Transverse colon (tissue), 4 donors: Measurements from ENCODE around the gene PGM1. TPM values are rescaled to one million over a fixed set of nuclear protein-coding genes. Genes with fewer than 3 reads are reported as not detected.
A peak's percentile ranks its signal among the peaks of the same experiment; 100 is the strongest.

Source experiments
- DNase-seq: peaks from one replicate; pipeline ENCODE4 v3.0.0-alpha.2; 2019
- H3K27ac ChIP-seq, 4 donors: fragments of 200-600 bp; sonication (generic); 2 replicates each; pipeline ENCODE4 v1.5.1; 2016 to 2018; ENCODE audit warnings: inconsistent platforms in 4 of 4
- H3K27me3 ChIP-seq: fragments of 200-600 bp; sonication (generic); 2 replicates; pipeline ENCODE4 v1.5.1; 2017; ENCODE audit warnings: inconsistent platforms
- H3K36me3 ChIP-seq, 4 donors: fragments of 200-600 bp; sonication (generic); 2 replicates each; pipeline ENCODE4 v1.5.1; 2017 to 2019; ENCODE audit warnings: inconsistent platforms in 4 of 4
- H3K4me1 ChIP-seq, 4 donors: fragments of 200-600 bp; sonication (generic); 2 replicates each; pipeline ENCODE4 v1.5.1; 2017 to 2020; ENCODE audit warnings: inconsistent platforms in 4 of 4
- H3K4me3 ChIP-seq, 4 donors: fragments of 200-600 bp; sonication (generic); 1 replicate in 1 of 4; 2 replicates in 3 of 4; pipeline versions ENCODE4 v1.5.1 to v1.6.1; 2017 to 2019; ENCODE audit warnings: inconsistent platforms in 4 of 4
- H3K9me3 ChIP-seq, 2 donors: fragments of 200-600 bp; sonication (generic); 2 replicates each; pipeline ENCODE4 v1.5.1; 2017 to 2019; ENCODE audit warnings: inconsistent platforms in 2 of 2
- CTCF ChIP-seq, 5 experiments: fragments of 200-600 bp in 3 of 5; fragments of 450-650 bp in 2 of 5; sonication (generic) in 3 of 5; IDR thresholded peaks; 1 replicate in 2 of 5; 2 replicates in 3 of 5; pipeline ENCODE4 v1.5.1; 2016 to 2017; ENCODE audit warnings: antibody characterized with exemption in 5 of 5, inconsistent platforms in 3 of 5, mild to moderate bottlenecking in 2 of 5, moderate library complexity in 1 of 5
- EP300 ChIP-seq: sonication (generic); formaldehyde crosslinking; IDR thresholded peaks from one replicate; pipeline ENCODE4 v1.6.1; 2017; ENCODE audit warnings: antibody characterized with exemption, low read depth
- POLR2A ChIP-seq: fragments of 450-650 bp; IDR thresholded peaks from one replicate; pipeline ENCODE4 v1.6.1; 2016; ENCODE audit warnings: antibody characterized with exemption, mild to moderate bottlenecking, moderate library complexity
- POLR2AphosphoS5 ChIP-seq, 3 donors: sonication (generic); formaldehyde crosslinking; IDR thresholded peaks; one replicate each; pipeline ENCODE4 v1.6.1; 2016; ENCODE audit warnings: antibody characterized with exemption in 3 of 3
- WGBS, 2 donors: methylation state at CpG; one replicate each; pipeline ENCODE4 v1.1.5; 2018; ENCODE audit warnings: low coverage in 1 of 2; 5-methylcytosine and 5-hydroxymethylcytosine counted together
- in situ Hi-C, 4 donors: fragments of 200-750 bp; cut with MboI; loops; one replicate each; pipeline versions ENCODE4 v1.15.0 to v1.15.1; 2017; ENCODE audit warnings: low sequenced_read_pairs in 3 of 4, low pct_ligation_motif_present in 1 of 4, low pct_unique_long_range_greater_than_20kb in 1 of 4
- intact Hi-C: fragments of 100-400 bp; cut with DNase I; formaldehyde crosslinking; loops from one replicate; pipeline ENCODE4 v1.15.1; 2023; ENCODE audit warnings: low total_unique reads
- total RNA-seq, 4 donors: library from RNA; depleted of rRNA; stranded (reverse); fragments of >200 nt; gene quantifications; one replicate each; pipeline ENCODE4 v1.1.0, GENCODE V29; 2016

PGM1 gene
- total RNA-seq, 4 donors from 2014 or later: 45.0 to 144 (median 103) TPM

GRCh38 chr1:63619558-63619957 is 26.3 kb downstream of the PGM1 start:
- no peak for DNase-seq
- 94 to 95% methylated on average over 4 of the region's 4 CpGs for WGBS, 2 donors
- Histone ChIP-seq H3K27me3 (no peaks in the 10 kb centered on the region), H3K27ac (no peak overlapping the region), H3K4me1 (peaks cover 0 to 9% (median 2%) of the 10 kb centered on the region in 4 donors), H3K4me3 (no peak overlapping the region), H3K9me3 (no peaks in the 10 kb centered on the region), H3K36me3 (no peaks in the 10 kb centered on the region)
- intact Hi-C loops (loop anchor here (5.0 kb wide), 1 partner anchor 628 kb away; no protein-coding TSS in a partner anchor), in situ Hi-C loops (loop anchor here in 3 of 4 donors (5.0 to 25.0 kb wide), 5 partner anchors 515 to 625 kb away; no protein-coding TSS in a partner anchor)
- no peak for TF ChIP-seq EP300
- TF ChIP-seq POLR2A: no peak
- no peak for TF ChIP-seq POLR2AphosphoS5 (IDR thresholded peaks at IDR 0.05)
- no peak for TF ChIP-seq CTCF (IDR thresholded peaks at IDR 0.05)

- Histone ChIP-seq H3K9me3 (no peaks in the 10 kb centered on the region), H3K36me3 (no peaks in the 10 kb centered on the region), H3K4me1 (peaks cover 0 to 9% (median 2%) of the 10 kb centered on the region in 4 donors), H3K4me3 (no peak overlapping the region), H3K27me3 (no peaks in the 10 kb centered on the region), H3K27ac (peak overlapping the region in 3 of 4 donors; percentile 10 to 52 (median 17))
- no peak for DNase-seq
- intact Hi-C loops (no loop called here), in situ Hi-C loops (loop anchor here in 1 of 4 donors (25.0 kb wide), 1 partner anchor 617 kb away; no protein-coding TSS in a partner anchor)
- 91 to 93% methylated on average over 4 to 5 of the region's 5 CpGs for WGBS, 2 donors
- no peak for TF ChIP-seq EP300
- TF ChIP-seq POLR2AphosphoS5 (IDR thresholded peaks at IDR 0.05): no peak
- no peak for TF ChIP-seq CTCF (IDR thresholded peaks at IDR 0.05)
- TF ChIP-seq POLR2A: no peak
These were observed 27.5 kb downstream of the PGM1 start for GRCh38 chr1:63620671-63621070.

GRCh38 chr1:63621075-63621474 is 27.9 kb downstream of the PGM1 start:
- Histone ChIP-seq H3K27me3 (no peaks in the 10 kb centered on the region), H3K9me3 (no peaks in the 10 kb centered on the region), H3K4me3 (no peak overlapping the region), H3K4me1 (peaks cover 0 to 7% (median under 1%) of the 10 kb centered on the region in 4 donors), H3K27ac (peak overlapping the region in 3 of 4 donors; percentile 10 to 52 (median 17)), H3K36me3 (no peaks in the 10 kb centered on the region)
- in situ Hi-C loops (loop anchor here in 1 of 4 donors (25.0 kb wide), 1 partner anchor 616 kb away; no protein-coding TSS in a partner anchor), intact Hi-C loops (no loop called here)
- WGBS, 2 donors: 88 to 94% methylated on average over 3 of the region's 3 CpGs
- no peak for DNase-seq
- TF ChIP-seq EP300 (no peak), POLR2AphosphoS5 (IDR thresholded peaks at IDR 0.05) (no peak), POLR2A (no peak), CTCF (IDR thresholded peaks at IDR 0.05) (no peak)

- Histone ChIP-seq H3K4me3 (no peak overlapping the region), H3K36me3 (no peaks in the 10 kb centered on the region), H3K9me3 (no peaks in the 10 kb centered on the region), H3K27me3 (no peaks in the 10 kb centered on the region), H3K27ac (peak overlapping the region in 3 of 4 donors; percentile 11 to 52 (median 20)), H3K4me1 (peaks cover 0 to 3% (median 0%) of the 10 kb centered on the region in 4 donors)
- TF ChIP-seq POLR2AphosphoS5 (IDR thresholded peaks at IDR 0.05): peak in 2 of 3 donors; percentile 49 to 59
- TF ChIP-seq EP300: no peak
- intact Hi-C loops: no loop called here
- 69 to 81% methylated on average over 5 to 6 of the region's 6 CpGs for WGBS, 2 donors
- in situ Hi-C loops: loop anchor here in 1 of 4 donors (25.0 kb wide), 1 partner anchor 616 kb away; no protein-coding TSS in a partner anchor
- DNase-seq: no peak
These were observed 28.5 kb downstream of the PGM1 start for GRCh38 chr1:63621698-63622097.
